GM12878 (cell line): ENCODE measurements around the gene COL27A1. TPM values are rescaled to one million over a fixed set of nuclear protein-coding genes. Genes with fewer than 3 reads are reported as not detected.

Experiments used
- ATAC-seq: fragments of 200-7000 bp; cut with Tn5 transposase; 3 replicates; pipeline ENCODE4 v1.9.1; 2020; ENCODE audit warnings: mild to moderate bottlenecking, moderate library complexity
- BruUV-seq: library from RNA; stranded (reverse); fragments of 400-500 nt; replicated peaks from 2 replicates; lab custom pipeline; 2021; lab: Mats Ljungman, UMichigan
- CTCF ChIA-PET: fragments of 300-600 bp; sonication (Branson Sonifier 250); formaldehyde crosslinking; extraction: SDS; loops from one replicate; lab custom pipeline; 2021; ENCODE audit warnings: inconsistent platforms; lab: Yijun Ruan, JAX
- POLR2A ChIA-PET: fragments of 350-600 bp; formaldehyde crosslinking; extraction: SDS; loops from one replicate; lab custom pipeline; 2021; ENCODE audit warnings: inconsistent platforms; lab: Charles Lee
- RAD21 ChIA-PET: fragments of 300-600 bp; sonication (Branson Sonifier 250); formaldehyde crosslinking; loops from one replicate; lab custom pipeline; 2023; ENCODE audit warnings: antibody characterized with exemption; ENCODE audit not compliant: unreplicated experiment; lab: Charles Lee
- SMC1A ChIA-PET: fragments of 300-600 bp; sonication (Branson Sonifier 250); formaldehyde crosslinking; loops from one replicate; lab custom pipeline; 2023; ENCODE audit not compliant: unreplicated experiment, uncharacterized antibody; lab: Charles Lee
- DNase-seq: peaks from one replicate; pipeline ENCODE4 v3.0.0-alpha.2; 2011; ENCODE audit warnings: low read depth, low spot score
- FAIRE-seq: peaks from 3 replicates; lab custom pipeline; 2011; peaks lifted over from hg19 to GRCh38; lab: Jason Lieb, UNC
- H2AFZ ChIP-seq: 2 replicates; pipeline ENCODE4 v1.6.0; 2011; ENCODE audit warnings: low read depth, low read length, control low read depth; ENCODE audit not compliant: control insufficient read depth
- H3K27ac ChIP-seq: 2 replicates; pipeline ENCODE4 v1.5.1; 2011; ENCODE audit warnings: control low read depth; ENCODE audit not compliant: control insufficient read depth, insufficient read depth
- H3K27me3 ChIP-seq, 2 experiments: replicated peaks in 1 of 2; 2 replicates each; pipeline versions ENCODE4 v1.6.0 to v1.6.1; 2011; ENCODE audit warnings: low read length in 1 of 2; ENCODE audit not compliant: control insufficient read depth in 2 of 2, insufficient read depth in 2 of 2
- H3K36me3 ChIP-seq, 2 experiments: 2 replicates each; pipeline ENCODE4 v1.5.1; 2011; ENCODE audit warnings: low read length in 1 of 2; ENCODE audit not compliant: control insufficient read depth in 2 of 2, insufficient read depth in 2 of 2
- H3K4me1 ChIP-seq: 2 replicates; pipeline ENCODE4 v1.6.1; 2011; ENCODE audit warnings: mild to moderate bottlenecking, low read length, moderate library complexity, mixed read lengths; ENCODE audit not compliant: control insufficient read depth, insufficient read depth
- H3K4me2 ChIP-seq: 2 replicates; pipeline ENCODE4 v1.6.0; 2011; ENCODE audit warnings: control low read depth; ENCODE audit not compliant: control insufficient read depth, insufficient read depth
- H3K4me3 ChIP-seq: fragments of 200-600 bp; sonication (generic); 2 replicates; pipeline ENCODE4 v1.5.1; 2016
- H3K79me2 ChIP-seq: 2 replicates; pipeline ENCODE4 v1.6.0; 2011; ENCODE audit warnings: low read length; ENCODE audit not compliant: control insufficient read depth, insufficient read depth
- H3K9ac ChIP-seq: 2 replicates; pipeline ENCODE4 v1.8.0; 2011; ENCODE audit warnings: low read length, control low read depth, mixed read lengths; ENCODE audit not compliant: control insufficient read depth, insufficient read depth
- H3K9me3 ChIP-seq: replicated peaks from 3 replicates; pipeline ENCODE4 v1.5.1; 2011; ENCODE audit warnings: mild to moderate bottlenecking, low read length; ENCODE audit not compliant: control insufficient read depth, insufficient read depth
- H4K20me1 ChIP-seq: 2 replicates; pipeline ENCODE4 v1.6.0; 2011; ENCODE audit not compliant: control insufficient read depth, insufficient read depth
- CREM ChIP-seq: IDR thresholded peaks from 2 replicates; pipeline ENCODE4 v1.6.1; 2014; ENCODE audit warnings: antibody characterized with exemption, low read depth
- KAT2A ChIP-seq: conservative IDR thresholded peaks from 2 replicates; pipeline ENCODE4 v1.6.1; 2011; ENCODE audit warnings: low read depth, low read length; ENCODE audit not compliant: control insufficient read depth
- RBBP5 ChIP-seq: fragments of 200-600 bp; sonication (generic); conservative IDR thresholded peaks from 2 replicates; pipeline ENCODE4 v1.6.1; 2016
- WGBS: methylation state at CpG from one replicate; pipeline ENCODE4 v1.1.6; 2016; ENCODE audit warnings: low lambda C conversion rate; ENCODE audit not compliant: insufficient replicate concordance, insufficient coverage; ENCODE audit errors: missing lambda C conversion rate; 5-methylcytosine and 5-hydroxymethylcytosine counted together
- in situ Hi-C: fragments of 300-500 bp; cut with MboI; formaldehyde crosslinking; loops from 9 replicates; pipeline ENCODE4 v1.14.3; 2018; ENCODE audit warnings: mixed read lengths
- intact Hi-C: fragments of 100-400 bp; cut with micrococcal nuclease; formaldehyde crosslinking; loops from one replicate; pipeline ENCODE4 v1.14.2; 2022; ENCODE audit not compliant: unreplicated experiment
- polyA plus RNA-seq, 11 experiments: library from polyadenylated mRNA; depleted of rRNA in 4 of 11; unstranded in 6 of 11; stranded (reverse) in 5 of 11; fragments of >200 nt; fragmentation: Nextera tagmentation in 4 of 11; fragmentation: Illumina TruSeq in 1 of 11; extraction: Ambion mirVana in 4 of 11; extraction: Trizol in 1 of 11; gene quantifications; 1 replicate in 1 of 11; 2 replicates in 10 of 11; pipeline versions ENCODE4 v1.2.1 to v1.2.3, GENCODE V29; 2011 to 2016; ENCODE audit warnings: inconsistent platforms in 2 of 11, missing spikeins in 2 of 11, low read depth in 1 of 11
- total RNA-seq, 4 experiments: library from RNA; depleted of rRNA in 3 of 4; stranded (reverse); fragments of >200 nt in 3 of 4; fragmentation: Illumina TruSeq in 1 of 4; extraction: Trizol in 1 of 4; gene quantifications; 2 replicates each; pipeline versions ENCODE4 v1.2.1 to v1.2.3, GENCODE V29; 2013 to 2021

Gene COL27A1
- total and polyA plus RNA-seq, 10 of the 15 experiments (the other 5 are each of a cell fraction or from before 2014, with no cell fraction given) = 0.10 TPM; not detected in 9

- no peak overlapping the region for H3K27ac ChIP-seq
- H4K20me1 ChIP-seq = no peaks in the 10 kb centered on the region
- in situ Hi-C loops = no loop called here
- intact Hi-C loops = no loop called here
- no peak for DNase-seq
- no peak for FAIRE-seq
- H3K27me3 ChIP-seq = peaks cover 0 to 3% of the 10 kb centered on the region in 2 experiments; a peak in 2 of 4 replicates
- H2AFZ ChIP-seq = no peak overlapping the region
- H3K4me2 ChIP-seq = no peak overlapping the region
- no peak for TF ChIP-seq RBBP5
- ATAC-seq = no peak
- no TSS peak for BruUV-seq
- no peaks in the 10 kb centered on the region for H3K9me3 ChIP-seq
- ChIA-PET POLR2A (no interaction called here), CTCF (no interaction called here), SMC1A (no interaction called here), RAD21 (no interaction called here)
- WGBS = 42% methylated on average over 9 of the region's 10 CpGs
- no peak overlapping the region for H3K9ac ChIP-seq
- H3K4me1 ChIP-seq = no peaks in the 10 kb centered on the region
- no peaks in the 10 kb centered on the region for H3K79me2 ChIP-seq
- no peaks in the 10 kb centered on the region for H3K36me3 ChIP-seq
- H3K4me3 ChIP-seq = no peak overlapping the region
Measured at GRCh38 chr9:114205171-114206015, 50.1 kb downstream of the COL27A1 start.

GRCh38 chr9:114206221-114206789 is 51.0 kb downstream of the COL27A1 start:
- Histone ChIP-seq H3K27me3 (peaks cover 0 to 3% of the 10 kb centered on the region in 2 experiments; a peak in 2 of 4 replicates), H3K4me1 (no peaks in the 10 kb centered on the region), H3K9me3 (no peaks in the 10 kb centered on the region), H4K20me1 (no peaks in the 10 kb centered on the region), H3K36me3 (no peaks in the 10 kb centered on the region), H3K79me2 (no peaks in the 10 kb centered on the region), H3K4me3 (no peak overlapping the region), H3K27ac (no peak overlapping the region), H3K9ac (no peak overlapping the region), H2AFZ (no peak overlapping the region), H3K4me2 (no peak overlapping the region)
- POLR2A ChIA-PET = no interaction called here
- RAD21 ChIA-PET = no interaction called here
- DNase-seq (no peak), ATAC-seq (no peak), FAIRE-seq (no peak)
- no peak for TF ChIP-seq KAT2A
- TF ChIP-seq CREM = no peak
- SMC1A ChIA-PET = no interaction called here
- CTCF ChIA-PET = no interaction called here
- 33% methylated on average over 5 of the region's 5 CpGs for WGBS
- intact Hi-C loops = no loop called here
- in situ Hi-C loops = no loop called here
- no TSS peak for BruUV-seq
